HEK293 (cell line): ENCODE results near the gene TRPV2.
"Not testable (repeated sequence)": the region's sequence is repeated elsewhere in the genome, so short reads cannot be mapped to it uniquely, and the experiment has no call there.

Experiments
- CTCF ChIP-seq: fragments of 450-650 bp; formaldehyde crosslinking; IDR thresholded peaks from 2 replicates; pipeline ENCODE4 v1.5.1; 2016; ENCODE audit warnings: missing biosample characterization, missing genetic modification characterization
- ZNF324 ChIP-seq: fragments of 450-650 bp; formaldehyde crosslinking; IDR thresholded peaks from 2 replicates; pipeline ENCODE4 v1.5.1; 2016; ENCODE audit warnings: missing biosample characterization, missing genetic modification characterization

DNA sequence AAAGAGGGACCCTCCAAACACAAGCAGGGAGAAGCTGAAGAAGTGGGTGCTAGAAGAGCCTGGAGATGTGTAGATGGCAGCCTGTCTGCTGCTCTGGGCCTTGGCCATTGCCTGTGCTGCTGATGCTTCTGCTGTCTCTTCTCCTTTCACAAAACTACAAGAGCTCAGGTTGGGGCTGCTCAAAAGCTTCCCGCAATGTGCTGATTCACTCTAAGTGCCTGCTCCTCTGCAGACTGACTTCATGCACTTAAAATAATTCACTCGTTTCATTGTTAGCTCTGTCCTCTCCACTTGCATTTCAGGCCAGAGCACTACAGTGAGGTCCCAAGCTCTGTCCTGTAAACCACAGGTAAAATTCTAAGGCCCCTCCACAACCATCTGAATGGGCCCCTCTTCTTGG is 18.7 kb upstream of the TRPV2 start:
- not testable (repeated sequence) for TF ChIP-seq CTCF, ZNF324 (tag by site-specific recombination)
